ENCODE data around the gene F12. TPM values are rescaled to one million over a fixed set of nuclear protein-coding genes. Genes with fewer than 3 reads are reported as not detected.

F12 gene
- total RNA-seq, 4 donors from 2014 or later: 0.36 to 1.2 (median 0.95) TPM; not detected in 1

- ATAC-seq: no peak
- Histone ChIP-seq H3K4me1 (peaks cover 9 to 25% of the 10 kb centered on the region in 2 donors), H3K9me3 (no peaks in the 10 kb centered on the region), H3K27me3 (peaks cover 0 to 5% (median 2%) of the 10 kb centered on the region in 3 donors), H3K36me3 (no peaks in the 10 kb centered on the region), H3K27ac (peak overlapping the region; percentile 9 to 78 (median 31)), H3K4me3 (peak overlapping the region in 2 of 4 donors; percentile 69 to 77)
- DNase-seq: no peak
- TF ChIP-seq CTCF (IDR thresholded peaks at IDR 0.05 in 4 of 5, conservative IDR thresholded peaks at IDR 0.05 in 1 of 5) (peak in 1 of 5 experiments; percentile 12), POLR2A (IDR thresholded peaks at IDR 0.05) (no peak)
- in situ Hi-C loops (cut with MboI; ENCODE audit: low sequenced_read_pairs in 4 of 4): loop anchor here in 1 of 4 donors (10.0 kb wide), 1 partner anchor 52 kb away; the partner anchor contains the start of genes F12 and PFN3
- intact Hi-C loops (cut with DNase I; ENCODE audit: low total_unique reads): loop anchor here (2.0 to 10.0 kb wide), 3 partner anchors 22 to 342 kb away; partner anchors contain the start of gene MXD3
Measured at GRCh38 chr5:177456591-177456964, 47.2 kb upstream of the F12 start.

- Histone ChIP-seq H3K4me1 (peaks cover 9 to 25% of the 10 kb centered on the region in 2 donors), H3K4me3 (peak overlapping the region; percentile 55 to 93 (median 73)), H3K9me3 (no peaks in the 10 kb centered on the region), H3K36me3 (no peaks in the 10 kb centered on the region), H3K27me3 (peaks cover 0 to 5% (median 2%) of the 10 kb centered on the region in 3 donors), H3K27ac (peak overlapping the region; percentile 68 to 78 (median 75))
- intact Hi-C loops (cut with DNase I; ENCODE audit: low total_unique reads): loop anchor here (1.0 to 10.0 kb wide), 5 partner anchors 23 to 341 kb away; partner anchors contain the start of genes MXD3 and PDLIM7
- peak; percentile 79 to 87 for DNase-seq
- ATAC-seq: peak; percentile 53 to 60
- peak; percentile 66 to 98 (median 81) for TF ChIP-seq CTCF (IDR thresholded peaks at IDR 0.05 in 4 of 5, conservative IDR thresholded peaks at IDR 0.05 in 1 of 5)
- no peak for TF ChIP-seq POLR2A (IDR thresholded peaks at IDR 0.05)
- in situ Hi-C loops (cut with MboI; ENCODE audit: low sequenced_read_pairs in 4 of 4): loop anchor here in 1 of 4 donors (10.0 kb wide), 1 partner anchor 51 kb away; the partner anchor contains the start of genes F12 and PFN3
Measured at GRCh38 chr5:177455661-177456590, 46.6 kb upstream of the F12 start.

- no peaks in the 10 kb centered on the region for H3K9me3 ChIP-seq
- H3K36me3 ChIP-seq: no peaks in the 10 kb centered on the region
- peak overlapping the region; percentile 55 to 93 (median 73) for H3K4me3 ChIP-seq
- ATAC-seq (peak; percentile 68 to 70), DNase-seq (peak; percentile 54 to 78)
- in situ Hi-C loops (cut with MboI; ENCODE audit: low sequenced_read_pairs in 4 of 4): loop anchor here in 1 of 4 donors (10.0 kb wide), 1 partner anchor 50 kb away; the partner anchor contains the start of genes F12 and PFN3
- intact Hi-C loops (cut with DNase I; ENCODE audit: low total_unique reads): loop anchor here (1.0 to 10.0 kb wide), 4 partner anchors 42 to 340 kb away; partner anchors contain the start of genes MXD3 and PDLIM7
- peak overlapping the region; percentile 68 to 78 (median 75) for H3K27ac ChIP-seq
- H3K4me1 ChIP-seq: peaks cover 9 to 25% of the 10 kb centered on the region in 2 donors
- peak; percentile 64 to 93 (median 74) for TF ChIP-seq CTCF (IDR thresholded peaks at IDR 0.05 in 4 of 5, conservative IDR thresholded peaks at IDR 0.05 in 1 of 5)
- TF ChIP-seq POLR2A (IDR thresholded peaks at IDR 0.05): peak; percentile 26 to 37
- H3K27me3 ChIP-seq: peaks cover 2 to 12% (median 7%) of the 10 kb centered on the region in 3 donors
Measured at GRCh38 chr5:177455036-177455660, 45.8 kb upstream of the F12 start.

GRCh38 chr5:177454397-177455035 lies 45.2 kb upstream of the F12 start:
- DNase-seq (peak; percentile 68 to 86), ATAC-seq (peak; percentile 67 to 68)

More at GRCh38 chr5:177454397-177455035, 45.2 kb upstream of the F12 start:
- intact Hi-C loops (cut with DNase I; ENCODE audit: low total_unique reads) (loop anchor here (1.0 to 10.0 kb wide), 7 partner anchors 28 to 340 kb away; partner anchors contain the start of genes GRK6, MXD3 and PDLIM7), in situ Hi-C loops (cut with MboI; ENCODE audit: low sequenced_read_pairs in 4 of 4) (loop anchor here in 1 of 4 donors (10.0 kb wide), 1 partner anchor 50 kb away; the partner anchor contains the start of genes F12 and PFN3)
- peak overlapping the region; percentile 55 to 93 (median 73) for H3K4me3 ChIP-seq
- H3K27ac ChIP-seq: peak overlapping the region; percentile 67 to 77 (median 70)
- peaks cover 2 to 12% (median 9%) of the 10 kb centered on the region in 3 donors for H3K27me3 ChIP-seq
- peaks cover 9 to 25% of the 10 kb centered on the region in 2 donors for H3K4me1 ChIP-seq
- no peaks in the 10 kb centered on the region for H3K9me3 ChIP-seq
- no peaks in the 10 kb centered on the region for H3K36me3 ChIP-seq
- TF ChIP-seq CTCF (IDR thresholded peaks at IDR 0.05 in 4 of 5, conservative IDR thresholded peaks at IDR 0.05 in 1 of 5) (peak; percentile 87 to 98 (median 97)), POLR2A (IDR thresholded peaks at IDR 0.05) (peak; percentile 5 to 16)

Data from gastrocnemius medialis (tissue), 4 donors.